GM12878 (cell line): ENCODE results near the gene DST. TPM values are rescaled to one million over a fixed set of nuclear protein-coding genes. Genes with fewer than 3 reads are reported as not detected.

Source experiments
- ATAC-seq: fragments of 200-7000 bp; cut with Tn5 transposase; 3 replicates; pipeline ENCODE4 v1.9.1; 2020; ENCODE audit warnings: mild to moderate bottlenecking, moderate library complexity
- BruUV-seq: library from RNA; stranded (reverse); fragments of 400-500 nt; replicated peaks from 2 replicates; lab custom pipeline; 2021; lab: Mats Ljungman, UMichigan
- CTCF ChIA-PET: fragments of 300-600 bp; sonication (Branson Sonifier 250); formaldehyde crosslinking; extraction: SDS; loops from one replicate; lab custom pipeline; 2021; ENCODE audit warnings: inconsistent platforms; lab: Yijun Ruan, JAX
- POLR2A ChIA-PET: fragments of 350-600 bp; formaldehyde crosslinking; extraction: SDS; loops from one replicate; lab custom pipeline; 2021; ENCODE audit warnings: inconsistent platforms; lab: Charles Lee
- RAD21 ChIA-PET: fragments of 300-600 bp; sonication (Branson Sonifier 250); formaldehyde crosslinking; loops from one replicate; lab custom pipeline; 2023; ENCODE audit warnings: antibody characterized with exemption; ENCODE audit not compliant: unreplicated experiment; lab: Charles Lee
- SMC1A ChIA-PET: fragments of 300-600 bp; sonication (Branson Sonifier 250); formaldehyde crosslinking; loops from one replicate; lab custom pipeline; 2023; ENCODE audit not compliant: unreplicated experiment, uncharacterized antibody; lab: Charles Lee
- DNase-seq: peaks from one replicate; pipeline ENCODE4 v3.0.0-alpha.2; 2011; ENCODE audit warnings: low read depth, low spot score
- FAIRE-seq: peaks from 3 replicates; lab custom pipeline; 2011; peaks lifted over from hg19 to GRCh38; lab: Jason Lieb, UNC
- H2AFZ ChIP-seq: 2 replicates; pipeline ENCODE4 v1.6.0; 2011; ENCODE audit warnings: low read depth, low read length, control low read depth; ENCODE audit not compliant: control insufficient read depth
- H3K27ac ChIP-seq: 2 replicates; pipeline ENCODE4 v1.5.1; 2011; ENCODE audit warnings: control low read depth; ENCODE audit not compliant: control insufficient read depth, insufficient read depth
- H3K27me3 ChIP-seq, 2 experiments: replicated peaks in 1 of 2; 2 replicates each; pipeline versions ENCODE4 v1.6.0 to v1.6.1; 2011; ENCODE audit warnings: low read length in 1 of 2; ENCODE audit not compliant: control insufficient read depth in 2 of 2, insufficient read depth in 2 of 2
- H3K36me3 ChIP-seq, 2 experiments: 2 replicates each; pipeline ENCODE4 v1.5.1; 2011; ENCODE audit warnings: low read length in 1 of 2; ENCODE audit not compliant: control insufficient read depth in 2 of 2, insufficient read depth in 2 of 2
- H3K4me1 ChIP-seq: 2 replicates; pipeline ENCODE4 v1.6.1; 2011; ENCODE audit warnings: mild to moderate bottlenecking, low read length, moderate library complexity, mixed read lengths; ENCODE audit not compliant: control insufficient read depth, insufficient read depth
- H3K4me2 ChIP-seq: 2 replicates; pipeline ENCODE4 v1.6.0; 2011; ENCODE audit warnings: control low read depth; ENCODE audit not compliant: control insufficient read depth, insufficient read depth
- H3K4me3 ChIP-seq: fragments of 200-600 bp; sonication (generic); 2 replicates; pipeline ENCODE4 v1.5.1; 2016
- H3K79me2 ChIP-seq: 2 replicates; pipeline ENCODE4 v1.6.0; 2011; ENCODE audit warnings: low read length; ENCODE audit not compliant: control insufficient read depth, insufficient read depth
- H3K9ac ChIP-seq: 2 replicates; pipeline ENCODE4 v1.8.0; 2011; ENCODE audit warnings: low read length, control low read depth, mixed read lengths; ENCODE audit not compliant: control insufficient read depth, insufficient read depth
- H3K9me3 ChIP-seq: replicated peaks from 3 replicates; pipeline ENCODE4 v1.5.1; 2011; ENCODE audit warnings: mild to moderate bottlenecking, low read length; ENCODE audit not compliant: control insufficient read depth, insufficient read depth
- H4K20me1 ChIP-seq: 2 replicates; pipeline ENCODE4 v1.6.0; 2011; ENCODE audit not compliant: control insufficient read depth, insufficient read depth
- BMI1 ChIP-seq: fragments of 450-650 bp; IDR thresholded peaks from 2 replicates; pipeline ENCODE4 v1.6.1; 2016; ENCODE audit warnings: mild to moderate bottlenecking, moderate library complexity, borderline replicate concordance
- IKZF2 ChIP-seq, 2 experiments: fragments of 450-650 bp; IDR thresholded peaks; 2 replicates each; pipeline ENCODE4 v1.6.1; 2017; ENCODE audit warnings: mild to moderate bottlenecking in 2 of 2, moderate library complexity in 2 of 2
- NFYB ChIP-seq: IDR thresholded peaks from 2 replicates; pipeline ENCODE4 v1.6.1; 2011; ENCODE audit warnings: low read depth, mild to moderate bottlenecking, low read length, improper control_type of control experiment, moderate library complexity; ENCODE audit not compliant: insufficient read depth
- TARDBP ChIP-seq: IDR thresholded peaks from 2 replicates; pipeline ENCODE4 v1.6.1; 2016; ENCODE audit warnings: borderline replicate concordance
- WGBS: methylation state at CpG from one replicate; pipeline ENCODE4 v1.1.6; 2016; ENCODE audit warnings: low lambda C conversion rate; ENCODE audit not compliant: insufficient replicate concordance, insufficient coverage; ENCODE audit errors: missing lambda C conversion rate; 5-methylcytosine and 5-hydroxymethylcytosine counted together
- in situ Hi-C: fragments of 300-500 bp; cut with MboI; formaldehyde crosslinking; loops from 9 replicates; pipeline ENCODE4 v1.14.3; 2018; ENCODE audit warnings: mixed read lengths
- intact Hi-C: fragments of 100-400 bp; cut with micrococcal nuclease; formaldehyde crosslinking; loops from one replicate; pipeline ENCODE4 v1.14.2; 2022; ENCODE audit not compliant: unreplicated experiment
- polyA plus RNA-seq, 11 experiments: library from polyadenylated mRNA; depleted of rRNA in 4 of 11; unstranded in 6 of 11; stranded (reverse) in 5 of 11; fragments of >200 nt; fragmentation: Nextera tagmentation in 4 of 11; fragmentation: Illumina TruSeq in 1 of 11; extraction: Ambion mirVana in 4 of 11; extraction: Trizol in 1 of 11; gene quantifications; 1 replicate in 1 of 11; 2 replicates in 10 of 11; pipeline versions ENCODE4 v1.2.1 to v1.2.3, GENCODE V29; 2011 to 2016; ENCODE audit warnings: inconsistent platforms in 2 of 11, missing spikeins in 2 of 11, low read depth in 1 of 11
- total RNA-seq, 4 experiments: library from RNA; depleted of rRNA in 3 of 4; stranded (reverse); fragments of >200 nt in 3 of 4; fragmentation: Illumina TruSeq in 1 of 4; extraction: Trizol in 1 of 4; gene quantifications; 2 replicates each; pipeline versions ENCODE4 v1.2.1 to v1.2.3, GENCODE V29; 2013 to 2021
- TF ChIP-seq, protein P1 (sequence below): IDR thresholded peaks from 2 replicates; pipeline ENCODE4 v1.6.1; 2012; ENCODE audit warnings: low read depth, low read length, improper control_type of control experiment
- TF ChIP-seq, protein P2 (sequence below): fragments of 450-650 bp; formaldehyde crosslinking; IDR thresholded peaks from 2 replicates; pipeline ENCODE4 v1.4.0; 2020; ENCODE audit warnings: mild to moderate bottlenecking, moderate library complexity
- TF ChIP-seq, protein P3 (sequence below): fragments of 450-650 bp; IDR thresholded peaks from 2 replicates; pipeline ENCODE4 v1.6.1; 2017; ENCODE audit warnings: mild to moderate bottlenecking
- TF ChIP-seq, protein P4 (sequence below): IDR thresholded peaks from 2 replicates; pipeline ENCODE4 v1.6.1; 2011; ENCODE audit warnings: borderline replicate concordance, low read depth, mild to moderate bottlenecking, moderate library complexity, low read length; ENCODE audit not compliant: insufficient read depth, poor library complexity, severe bottlenecking
- TF ChIP-seq, protein P5 (sequence below): IDR thresholded peaks from 2 replicates; pipeline ENCODE4 v1.6.1; 2012; ENCODE audit warnings: mild to moderate bottlenecking, low read depth, low read length

The DST gene
- total and polyA plus RNA-seq, 10 of the 15 experiments (the other 5 are each of a cell fraction or from before 2014, with no cell fraction given): 32.1 to 156 (median 75.0) TPM

DNA sequence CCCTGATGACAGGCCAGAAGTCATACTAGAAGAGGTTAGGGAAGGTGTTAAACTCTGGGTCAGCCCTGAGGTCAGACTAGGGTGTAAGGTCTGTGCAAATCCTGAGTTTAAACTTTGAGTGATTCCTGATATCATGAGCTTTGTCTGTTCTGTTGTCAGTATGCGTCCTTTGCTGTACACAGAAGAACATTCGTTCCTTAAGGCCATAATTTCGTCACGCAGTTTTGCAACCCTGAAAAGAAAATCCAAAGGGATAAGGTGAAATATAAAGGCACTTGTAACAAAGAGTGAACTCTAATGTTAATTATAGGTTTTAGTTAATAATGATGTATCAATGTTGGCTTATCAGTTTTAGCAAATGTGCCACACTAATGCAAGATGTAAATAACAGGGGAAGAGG, 2.3 kb downstream of the DST start:
- WGBS: 96% methylated on average over 4 of the region's 4 CpGs
- no peaks in the 10 kb centered on the region for H3K27me3 ChIP-seq
- intact Hi-C loops (loop anchor here (5.0 kb wide), 1 partner anchor 117 kb away; no protein-coding TSS in a partner anchor), in situ Hi-C loops (loop anchor here (10.0 kb wide), 1 partner anchor 204 kb away; no protein-coding TSS in a partner anchor)
- BruUV-seq: no TSS peak
- H3K36me3 ChIP-seq: peaks cover 2 to 14% of the 10 kb centered on the region in 2 experiments
- ChIA-PET POLR2A (no interaction called here), RAD21 (interaction anchor here (0.6 to 2.3 kb wide), 3 partner anchors 30 to 211 kb away, joined by 3 to 17 read pairs (median 8); no protein-coding TSS in a partner anchor), SMC1A (interaction anchor here (1.0 to 3.1 kb wide), 7 partner anchors 13 to 211 kb away, joined by 3 to 18 read pairs (median 6); no protein-coding TSS in a partner anchor), CTCF (interaction anchor here (1.3 to 7.1 kb wide), 8 partner anchors 10 to 212 kb away, joined by 3 to 88 read pairs (median 6); no protein-coding TSS in a partner anchor)
- H4K20me1 ChIP-seq: no peaks in the 10 kb centered on the region
- no peaks in the 10 kb centered on the region; the same call in 2 of the 3 replicates for H3K9me3 ChIP-seq
- H2AFZ ChIP-seq: no peak overlapping the region
- DNase-seq (no peak), FAIRE-seq (no peak), ATAC-seq (no peak)
- no peak overlapping the region for H3K4me3 ChIP-seq
- no peak overlapping the region for H3K27ac ChIP-seq
- no peak overlapping the region for H3K9ac ChIP-seq
- no peaks in the 10 kb centered on the region for H3K79me2 ChIP-seq
- H3K4me1 ChIP-seq: no peaks in the 10 kb centered on the region
- H3K4me2 ChIP-seq: no peak overlapping the region
- TF ChIP-seq, protein P1, sequence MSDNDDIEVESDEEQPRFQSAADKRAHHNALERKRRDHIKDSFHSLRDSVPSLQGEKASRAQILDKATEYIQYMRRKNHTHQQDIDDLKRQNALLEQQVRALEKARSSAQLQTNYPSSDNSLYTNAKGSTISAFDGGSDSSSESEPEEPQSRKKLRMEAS: no peak
- TF ChIP-seq BMI1 (no peak), IKZF2 (IDR thresholded peaks at IDR 0.05) (no peak), TARDBP (no peak), NFYB (no peak)
- TF ChIP-seq, protein P2, sequence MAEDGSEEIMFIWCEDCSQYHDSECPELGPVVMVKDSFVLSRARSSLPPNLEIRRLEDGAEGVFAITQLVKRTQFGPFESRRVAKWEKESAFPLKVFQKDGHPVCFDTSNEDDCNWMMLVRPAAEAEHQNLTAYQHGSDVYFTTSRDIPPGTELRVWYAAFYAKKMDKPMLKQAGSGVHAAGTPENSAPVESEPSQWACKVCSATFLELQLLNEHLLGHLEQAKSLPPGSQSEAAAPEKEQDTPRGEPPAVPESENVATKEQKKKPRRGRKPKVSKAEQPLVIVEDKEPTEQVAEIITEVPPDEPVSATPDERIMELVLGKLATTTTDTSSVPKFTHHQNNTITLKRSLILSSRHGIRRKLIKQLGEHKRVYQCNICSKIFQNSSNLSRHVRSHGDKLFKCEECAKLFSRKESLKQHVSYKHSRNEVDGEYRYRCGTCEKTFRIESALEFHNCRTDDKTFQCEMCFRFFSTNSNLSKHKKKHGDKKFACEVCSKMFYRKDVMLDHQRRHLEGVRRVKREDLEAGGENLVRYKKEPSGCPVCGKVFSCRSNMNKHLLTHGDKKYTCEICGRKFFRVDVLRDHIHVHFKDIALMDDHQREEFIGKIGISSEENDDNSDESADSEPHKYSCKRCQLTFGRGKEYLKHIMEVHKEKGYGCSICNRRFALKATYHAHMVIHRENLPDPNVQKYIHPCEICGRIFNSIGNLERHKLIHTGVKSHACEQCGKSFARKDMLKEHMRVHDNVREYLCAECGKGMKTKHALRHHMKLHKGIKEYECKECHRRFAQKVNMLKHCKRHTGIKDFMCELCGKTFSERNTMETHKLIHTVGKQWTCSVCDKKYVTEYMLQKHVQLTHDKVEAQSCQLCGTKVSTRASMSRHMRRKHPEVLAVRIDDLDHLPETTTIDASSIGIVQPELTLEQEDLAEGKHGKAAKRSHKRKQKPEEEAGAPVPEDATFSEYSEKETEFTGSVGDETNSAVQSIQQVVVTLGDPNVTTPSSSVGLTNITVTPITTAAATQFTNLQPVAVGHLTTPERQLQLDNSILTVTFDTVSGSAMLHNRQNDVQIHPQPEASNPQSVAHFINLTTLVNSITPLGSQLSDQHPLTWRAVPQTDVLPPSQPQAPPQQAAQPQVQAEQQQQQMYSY (CRISPR knock-in tag): no peak
- TF ChIP-seq, protein P3, sequence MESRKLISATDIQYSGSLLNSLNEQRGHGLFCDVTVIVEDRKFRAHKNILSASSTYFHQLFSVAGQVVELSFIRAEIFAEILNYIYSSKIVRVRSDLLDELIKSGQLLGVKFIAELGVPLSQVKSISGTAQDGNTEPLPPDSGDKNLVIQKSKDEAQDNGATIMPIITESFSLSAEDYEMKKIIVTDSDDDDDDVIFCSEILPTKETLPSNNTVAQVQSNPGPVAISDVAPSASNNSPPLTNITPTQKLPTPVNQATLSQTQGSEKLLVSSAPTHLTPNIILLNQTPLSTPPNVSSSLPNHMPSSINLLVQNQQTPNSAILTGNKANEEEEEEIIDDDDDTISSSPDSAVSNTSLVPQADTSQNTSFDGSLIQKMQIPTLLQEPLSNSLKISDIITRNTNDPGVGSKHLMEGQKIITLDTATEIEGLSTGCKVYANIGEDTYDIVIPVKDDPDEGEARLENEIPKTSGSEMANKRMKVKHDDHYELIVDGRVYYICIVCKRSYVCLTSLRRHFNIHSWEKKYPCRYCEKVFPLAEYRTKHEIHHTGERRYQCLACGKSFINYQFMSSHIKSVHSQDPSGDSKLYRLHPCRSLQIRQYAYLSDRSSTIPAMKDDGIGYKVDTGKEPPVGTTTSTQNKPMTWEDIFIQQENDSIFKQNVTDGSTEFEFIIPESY: no peak
- TF ChIP-seq, protein P4, sequence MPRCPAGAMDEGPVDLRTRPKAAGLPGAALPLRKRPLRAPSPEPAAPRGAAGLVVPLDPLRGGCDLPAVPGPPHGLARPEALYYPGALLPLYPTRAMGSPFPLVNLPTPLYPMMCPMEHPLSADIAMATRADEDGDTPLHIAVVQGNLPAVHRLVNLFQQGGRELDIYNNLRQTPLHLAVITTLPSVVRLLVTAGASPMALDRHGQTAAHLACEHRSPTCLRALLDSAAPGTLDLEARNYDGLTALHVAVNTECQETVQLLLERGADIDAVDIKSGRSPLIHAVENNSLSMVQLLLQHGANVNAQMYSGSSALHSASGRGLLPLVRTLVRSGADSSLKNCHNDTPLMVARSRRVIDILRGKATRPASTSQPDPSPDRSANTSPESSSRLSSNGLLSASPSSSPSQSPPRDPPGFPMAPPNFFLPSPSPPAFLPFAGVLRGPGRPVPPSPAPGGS: no peak
- TF ChIP-seq, protein P5, sequence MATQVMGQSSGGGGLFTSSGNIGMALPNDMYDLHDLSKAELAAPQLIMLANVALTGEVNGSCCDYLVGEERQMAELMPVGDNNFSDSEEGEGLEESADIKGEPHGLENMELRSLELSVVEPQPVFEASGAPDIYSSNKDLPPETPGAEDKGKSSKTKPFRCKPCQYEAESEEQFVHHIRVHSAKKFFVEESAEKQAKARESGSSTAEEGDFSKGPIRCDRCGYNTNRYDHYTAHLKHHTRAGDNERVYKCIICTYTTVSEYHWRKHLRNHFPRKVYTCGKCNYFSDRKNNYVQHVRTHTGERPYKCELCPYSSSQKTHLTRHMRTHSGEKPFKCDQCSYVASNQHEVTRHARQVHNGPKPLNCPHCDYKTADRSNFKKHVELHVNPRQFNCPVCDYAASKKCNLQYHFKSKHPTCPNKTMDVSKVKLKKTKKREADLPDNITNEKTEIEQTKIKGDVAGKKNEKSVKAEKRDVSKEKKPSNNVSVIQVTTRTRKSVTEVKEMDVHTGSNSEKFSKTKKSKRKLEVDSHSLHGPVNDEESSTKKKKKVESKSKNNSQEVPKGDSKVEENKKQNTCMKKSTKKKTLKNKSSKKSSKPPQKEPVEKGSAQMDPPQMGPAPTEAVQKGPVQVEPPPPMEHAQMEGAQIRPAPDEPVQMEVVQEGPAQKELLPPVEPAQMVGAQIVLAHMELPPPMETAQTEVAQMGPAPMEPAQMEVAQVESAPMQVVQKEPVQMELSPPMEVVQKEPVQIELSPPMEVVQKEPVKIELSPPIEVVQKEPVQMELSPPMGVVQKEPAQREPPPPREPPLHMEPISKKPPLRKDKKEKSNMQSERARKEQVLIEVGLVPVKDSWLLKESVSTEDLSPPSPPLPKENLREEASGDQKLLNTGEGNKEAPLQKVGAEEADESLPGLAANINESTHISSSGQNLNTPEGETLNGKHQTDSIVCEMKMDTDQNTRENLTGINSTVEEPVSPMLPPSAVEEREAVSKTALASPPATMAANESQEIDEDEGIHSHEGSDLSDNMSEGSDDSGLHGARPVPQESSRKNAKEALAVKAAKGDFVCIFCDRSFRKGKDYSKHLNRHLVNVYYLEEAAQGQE: no peak
